DMS53 treated with DMSO at 0.1 percent for 48 hours (cell line): ENCODE results near the gene TSC22D2.
"Not testable (repeated sequence)": the region's sequence is repeated elsewhere in the genome, so short reads cannot be mapped to it uniquely, and the experiment has no call there.

Experiments
- DNase-seq: peaks from one replicate; lab custom pipeline; 2025; ENCODE audit not compliant: unreplicated experiment; lab: John Stamatoyannopoulos, UW

The TSC22D2 gene

DNA sequence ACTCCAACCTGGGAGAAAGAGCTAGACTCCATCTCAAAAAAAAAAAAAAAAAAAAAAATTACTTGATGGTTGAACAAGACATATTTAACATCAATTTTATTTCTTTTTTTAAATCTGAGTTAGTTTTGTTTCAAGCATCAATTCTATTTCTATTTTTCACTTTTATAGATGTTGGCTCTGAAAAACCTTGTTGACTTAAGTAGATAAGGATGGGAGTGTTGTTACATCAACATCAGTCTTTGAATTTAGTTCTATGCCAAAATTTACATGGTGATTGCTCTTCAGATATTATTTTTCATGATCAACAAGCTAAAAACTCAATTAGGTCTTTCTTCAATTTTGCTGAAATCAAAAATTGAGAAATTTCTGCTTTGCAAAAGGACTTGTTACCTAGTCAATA, 71.3 kb downstream of the TSC22D2 start:
- DNase-seq: no peak

DNA sequence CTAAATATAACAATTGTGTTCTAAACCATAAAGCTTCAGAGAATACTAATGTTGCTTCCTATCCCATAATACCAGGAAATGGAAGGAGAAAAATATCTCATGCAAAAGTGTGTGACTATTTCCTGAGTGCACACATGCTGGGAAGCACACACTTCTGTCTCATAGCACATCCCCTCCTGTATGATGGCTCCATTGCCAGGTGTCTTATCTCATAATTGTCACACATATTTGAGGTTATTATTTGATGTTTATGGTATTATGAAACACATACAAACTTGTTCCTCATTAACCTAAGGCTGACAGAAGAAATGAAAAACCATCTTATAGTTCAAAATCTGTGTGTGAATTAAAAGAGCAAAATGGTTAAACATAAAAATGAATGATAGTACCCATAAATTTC, 72.8 kb downstream of the TSC22D2 start:
- no peak for DNase-seq

DNA sequence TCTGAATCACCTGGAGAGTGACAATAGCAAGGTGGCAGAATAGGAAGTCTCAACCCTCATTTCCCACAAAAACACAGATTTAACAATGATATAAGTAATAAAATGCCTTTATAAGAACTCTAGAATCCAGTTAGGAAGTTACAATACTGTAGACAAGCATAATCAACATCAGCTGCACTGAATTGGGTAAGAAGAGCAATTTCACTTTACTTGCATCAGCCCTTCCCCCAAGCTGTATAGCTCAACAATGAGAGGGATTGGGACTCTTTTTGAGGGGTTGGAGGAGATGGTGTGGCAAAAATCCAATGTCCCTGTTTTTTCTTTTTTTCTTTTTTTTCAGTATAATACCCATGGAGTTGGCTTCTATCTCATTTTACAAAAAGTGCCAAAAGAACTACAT, 75.1 kb downstream of the TSC22D2 start:
- no peak for DNase-seq

DNA sequence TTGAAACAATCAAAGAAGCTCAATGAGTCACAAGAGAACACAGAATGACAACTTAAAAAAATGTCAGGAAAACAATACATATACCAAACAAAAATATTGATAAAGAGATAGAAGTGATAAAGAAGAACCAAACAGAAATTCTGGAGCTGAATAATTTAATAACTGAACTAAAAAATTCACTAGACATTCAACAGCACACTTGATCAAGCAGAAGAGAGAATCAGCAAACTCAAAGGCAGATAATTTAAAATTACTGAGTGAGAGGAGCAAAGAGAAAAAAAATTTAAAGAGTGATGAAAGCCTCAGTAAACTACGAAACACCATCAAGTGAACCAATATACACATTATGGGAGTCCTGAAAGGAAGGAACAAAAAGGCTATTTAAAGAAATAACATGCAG, 76.3 kb downstream of the TSC22D2 start:
- no peak for DNase-seq

DNA sequence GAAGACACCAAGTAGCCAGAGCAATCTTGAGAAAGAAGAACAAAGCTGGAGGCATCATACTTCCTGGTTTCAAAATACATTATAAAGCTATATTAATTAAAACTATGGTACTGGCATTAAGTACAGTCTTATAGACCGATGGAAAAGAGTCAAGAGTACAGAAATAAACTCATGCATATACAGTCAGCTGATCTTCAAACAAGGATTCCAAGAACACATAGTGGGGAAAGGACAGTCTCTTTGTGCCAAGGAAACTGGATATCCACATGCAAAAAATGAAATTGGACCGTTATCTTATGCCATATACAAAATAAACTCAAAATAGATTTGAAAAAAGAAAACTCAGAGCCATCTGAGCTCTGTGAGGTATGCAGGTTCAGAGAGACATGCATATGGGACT, 80.8 kb downstream of the TSC22D2 start:
- no peak for DNase-seq

DNA sequence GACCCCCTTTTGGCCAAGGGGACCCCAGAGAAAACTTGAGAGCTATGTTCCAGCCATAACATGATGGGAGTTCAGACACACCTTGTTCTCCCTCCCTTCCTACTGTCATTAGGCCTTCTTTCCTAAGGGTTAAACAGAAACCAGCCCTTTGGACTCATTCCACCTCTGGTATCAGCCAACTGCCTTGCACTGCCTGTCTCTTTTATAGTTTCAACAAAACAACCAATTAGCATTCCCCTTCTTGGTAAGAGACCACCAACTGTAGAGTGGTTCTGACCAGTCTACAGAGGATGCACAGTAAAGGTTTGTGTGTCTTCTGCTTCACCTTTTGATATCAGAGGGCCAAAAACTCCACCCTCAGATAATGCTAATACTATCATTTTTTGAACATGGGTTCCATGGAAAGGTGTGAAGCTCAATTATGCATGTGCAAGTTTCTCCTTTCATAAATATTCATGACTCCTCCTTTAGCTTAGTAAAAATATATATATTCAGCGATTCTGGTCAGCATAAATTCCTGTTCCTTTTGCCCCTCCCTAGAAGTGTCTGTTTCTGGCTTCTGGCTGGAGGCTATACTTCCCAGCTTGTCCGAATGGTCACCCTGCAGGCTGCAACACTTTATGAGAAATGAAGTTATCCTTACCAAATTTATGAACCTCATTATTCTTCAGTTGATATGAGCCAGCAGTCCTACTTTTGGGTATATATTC, 82.3 kb downstream of the TSC22D2 start:
- no peak for DNase-seq

DNA sequence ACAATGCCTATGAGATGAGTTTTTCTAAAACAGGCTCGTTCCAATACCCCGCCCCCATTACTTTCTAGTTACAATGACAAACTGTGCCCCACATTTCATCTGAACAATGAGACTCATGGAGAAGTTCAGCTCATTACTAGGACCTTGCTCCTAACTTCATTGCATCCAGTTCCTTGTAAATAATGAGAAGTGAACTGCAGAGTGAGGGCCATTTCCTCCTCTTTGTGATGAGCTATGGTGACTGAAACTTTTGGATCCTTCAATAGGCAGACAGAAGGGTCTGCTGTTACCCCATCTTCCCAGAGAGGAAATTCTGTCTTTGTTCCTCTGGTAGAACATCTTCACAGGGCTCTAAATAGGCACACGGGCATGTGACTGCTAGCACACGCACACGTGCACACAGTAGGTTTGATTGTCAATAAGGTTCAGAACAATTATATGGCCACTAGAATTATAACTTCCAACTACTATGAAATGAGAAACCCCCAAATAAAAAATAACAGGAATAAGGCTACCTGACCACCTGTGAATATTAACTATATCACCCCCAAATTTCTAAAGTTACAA, 86.4 kb downstream of the TSC22D2 start:
- no peak for DNase-seq

DNA sequence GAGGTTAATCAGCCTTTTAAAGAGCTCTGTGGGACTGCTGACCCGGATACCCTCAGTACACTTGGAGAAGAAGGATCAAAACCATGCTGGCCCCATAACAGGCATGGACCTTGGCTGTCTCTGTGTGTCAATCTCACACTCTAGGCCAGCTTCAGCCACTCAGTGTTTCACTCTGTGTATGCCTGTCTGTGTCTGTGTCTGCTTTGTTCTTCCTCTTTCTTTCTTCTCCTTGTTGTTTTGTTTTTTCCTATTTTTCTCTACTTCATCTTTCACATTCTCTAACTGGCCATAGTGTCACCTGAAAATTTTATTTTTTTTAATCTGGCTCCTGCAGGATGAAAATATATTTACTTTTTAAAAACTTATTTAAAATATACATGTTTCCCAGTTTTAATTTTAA, 87.1 kb downstream of the TSC22D2 start:
- no peak for DNase-seq

DNA sequence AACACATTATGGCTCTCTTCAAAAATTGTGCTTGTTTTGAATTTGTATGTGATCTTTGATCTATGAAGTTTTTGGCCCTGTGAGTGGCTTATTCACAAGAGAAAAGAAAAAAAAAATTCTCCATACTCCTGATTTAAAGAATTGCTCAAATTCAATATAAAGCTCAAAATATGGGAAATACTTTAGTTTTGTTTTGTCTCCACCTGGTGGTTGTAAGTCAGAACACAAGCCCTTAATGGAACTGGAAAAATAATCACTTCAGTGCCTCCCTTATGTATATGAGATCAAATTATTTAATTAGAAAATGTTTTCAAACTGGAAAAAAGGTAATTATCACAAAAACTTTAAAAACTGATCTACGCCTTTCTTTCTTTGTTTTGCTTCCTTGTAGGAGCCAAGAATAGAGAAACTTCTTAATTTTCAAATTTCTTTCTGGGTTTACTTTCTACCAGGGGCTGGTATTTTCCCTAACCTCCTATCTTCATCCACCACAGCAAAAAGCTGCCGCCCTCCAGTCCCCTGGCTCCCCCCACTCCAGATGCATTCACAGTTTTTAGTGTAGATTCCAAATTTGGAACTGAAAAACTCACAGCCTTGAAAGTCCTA, 87.6 kb downstream of the TSC22D2 start:
- peak; percentile 35 for DNase-seq

DNA sequence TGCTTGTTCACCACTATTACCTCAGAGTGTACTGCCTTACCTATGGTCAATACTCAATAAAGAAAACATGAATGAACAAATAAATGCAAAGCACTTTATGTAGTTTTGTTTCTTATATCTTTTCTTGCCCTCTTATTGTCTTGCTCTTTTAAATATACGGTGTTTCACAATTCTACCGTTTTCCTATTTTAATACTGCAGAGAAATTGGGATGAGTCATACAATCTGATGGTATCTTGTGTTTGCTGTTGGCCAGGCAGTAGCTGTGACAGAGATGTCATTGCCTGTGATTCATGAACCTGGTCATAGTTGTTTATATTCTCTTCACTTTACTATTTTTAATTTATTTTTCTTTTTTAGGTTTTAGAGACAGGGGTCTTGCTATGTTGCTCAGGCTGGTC, 89.9 kb downstream of the TSC22D2 start:
- DNase-seq: no peak

DNA sequence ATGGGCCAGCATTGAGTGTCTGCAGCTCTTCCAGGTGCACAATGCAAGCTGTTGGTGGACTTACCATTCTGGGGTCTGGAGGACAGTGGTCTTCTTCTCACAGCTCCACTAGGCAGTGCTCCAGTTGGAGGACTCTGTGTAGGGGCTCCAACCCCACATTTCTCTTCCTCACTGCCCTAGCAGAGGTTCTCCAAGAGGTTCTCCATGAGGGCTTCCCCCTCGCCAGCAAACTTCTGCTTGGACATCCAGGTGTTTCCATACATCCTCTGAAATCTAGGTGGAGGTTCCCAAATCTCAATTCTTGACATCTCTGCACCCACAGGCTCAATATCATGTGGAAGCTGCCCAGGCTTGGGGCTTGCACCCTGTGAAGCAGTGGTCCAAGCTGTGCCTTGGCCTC, 92.9 kb downstream of the TSC22D2 start:
- not testable (repeated sequence) for DNase-seq

DNA sequence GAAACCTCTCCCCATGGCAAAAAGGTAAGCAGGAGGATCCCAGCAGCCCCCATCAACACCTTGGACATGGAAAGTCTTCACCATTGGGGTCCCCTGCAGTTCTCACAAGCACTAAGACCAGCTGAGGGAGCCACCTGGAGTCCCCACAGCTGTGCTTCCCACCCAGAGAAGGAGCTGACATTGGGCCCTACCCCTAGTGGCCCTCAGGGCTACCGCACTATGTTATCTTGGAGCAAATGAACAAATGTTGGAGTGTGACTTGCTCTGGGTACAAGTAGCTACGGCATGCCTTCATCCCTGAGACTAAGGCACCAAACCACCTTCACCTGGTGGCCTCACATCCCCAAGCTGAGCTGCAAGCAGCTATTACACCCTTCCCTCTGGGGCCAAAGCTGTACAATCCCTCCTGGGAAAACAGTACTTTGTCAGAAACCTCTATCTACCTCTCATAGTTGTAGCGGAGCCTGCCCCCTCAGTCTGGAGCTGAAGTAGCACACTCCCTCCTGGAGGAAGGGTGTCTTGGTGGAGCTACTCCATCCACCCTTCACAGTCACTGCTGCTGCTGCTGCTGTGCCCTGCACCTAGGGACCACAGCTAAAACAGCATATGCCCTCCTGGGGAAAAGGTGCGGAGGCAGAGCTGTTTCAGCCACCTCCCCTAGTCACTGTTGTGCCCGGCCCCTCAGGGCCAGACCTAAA, 95.5 kb downstream of the TSC22D2 start:
- no peak for DNase-seq

DNA sequence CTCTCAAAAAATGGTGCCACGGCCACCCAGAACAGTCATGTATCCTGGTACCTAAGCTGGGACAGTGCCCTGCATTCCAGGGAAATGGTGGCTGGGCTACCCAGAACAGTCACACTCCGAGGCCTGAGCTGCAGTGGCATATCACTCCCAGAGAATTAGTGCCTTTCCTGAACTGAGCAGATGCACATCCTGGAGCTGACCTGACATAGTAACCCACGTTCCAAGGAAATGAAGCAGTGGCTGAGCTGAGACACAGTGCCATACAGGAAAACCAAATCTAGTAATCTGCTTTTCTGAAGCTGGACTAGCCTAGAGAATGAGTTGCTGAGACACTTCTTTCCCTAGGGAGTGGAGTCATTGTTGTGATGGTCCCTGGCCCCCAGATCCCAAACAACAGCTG, 96.4 kb downstream of the TSC22D2 start:
- DNase-seq: no peak

DNA sequence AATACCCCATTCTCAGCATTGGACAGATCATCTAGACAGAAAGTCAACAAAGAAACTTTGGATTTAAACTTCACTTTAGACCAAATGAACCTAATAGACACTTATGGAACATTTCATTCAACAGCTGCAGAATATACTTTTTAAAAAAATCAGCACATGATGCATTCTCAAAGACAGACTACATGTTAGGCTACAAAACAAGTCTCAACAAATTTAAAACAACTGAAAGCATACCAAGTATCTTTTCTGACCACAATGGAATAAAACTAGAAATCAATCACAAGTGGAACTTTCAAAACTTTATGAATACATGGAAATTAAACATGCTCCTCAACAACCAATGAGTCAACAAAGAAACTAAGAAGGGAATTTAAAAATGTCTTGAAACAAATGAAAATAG, 100.3 kb downstream of the TSC22D2 start:
- DNase-seq: no peak

DNA sequence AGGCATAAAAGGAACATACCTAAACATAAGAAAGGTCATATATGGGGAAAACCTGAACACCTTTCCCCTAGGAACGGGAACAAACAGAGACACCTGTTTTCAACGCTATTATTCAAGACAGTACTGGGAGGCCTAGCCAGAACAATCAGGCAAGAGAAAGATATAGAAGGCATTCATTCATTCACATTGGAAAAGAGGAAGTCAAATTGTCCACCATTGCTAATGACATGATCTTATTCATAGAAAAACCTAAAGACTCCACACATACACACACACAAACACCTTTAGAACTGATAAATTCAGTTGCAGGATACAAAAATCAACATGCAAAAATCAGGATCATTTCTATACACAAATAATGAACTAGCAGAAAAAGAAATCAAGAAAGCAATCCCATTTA, 101.7 kb downstream of the TSC22D2 start:
- DNase-seq: no peak

DNA sequence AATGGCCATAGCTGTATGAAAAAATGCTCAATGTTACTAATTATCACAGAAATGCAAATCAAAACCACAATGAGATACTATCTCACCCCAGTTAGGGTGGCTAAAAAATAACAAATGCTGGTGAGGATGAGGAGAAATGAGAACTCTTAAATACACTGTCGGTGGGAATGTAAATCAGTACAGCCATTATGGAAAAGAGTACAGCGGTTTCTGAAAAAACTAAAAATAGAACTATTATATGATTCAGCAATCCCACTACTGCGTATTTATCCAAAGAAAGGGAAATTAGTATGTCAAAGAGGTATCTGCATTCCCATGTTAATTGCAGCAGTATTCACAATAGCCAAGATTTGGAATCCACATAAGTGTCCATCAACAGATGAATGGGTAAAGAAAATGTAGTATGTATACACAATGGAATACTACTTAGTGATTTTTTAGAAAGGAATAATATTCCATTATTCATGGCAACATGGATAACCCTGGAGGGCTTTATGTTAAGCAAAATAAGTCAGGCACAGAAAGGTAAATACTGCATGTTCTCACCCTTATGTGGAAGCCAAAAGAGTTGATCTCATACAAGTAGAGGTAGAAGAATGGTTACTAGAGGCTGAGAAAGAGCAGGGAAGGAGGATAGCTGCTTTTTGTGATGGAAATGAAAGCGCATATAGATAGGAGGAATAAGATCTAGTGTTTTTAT, 103.2 kb downstream of the TSC22D2 start:
- DNase-seq: no peak

DNA sequence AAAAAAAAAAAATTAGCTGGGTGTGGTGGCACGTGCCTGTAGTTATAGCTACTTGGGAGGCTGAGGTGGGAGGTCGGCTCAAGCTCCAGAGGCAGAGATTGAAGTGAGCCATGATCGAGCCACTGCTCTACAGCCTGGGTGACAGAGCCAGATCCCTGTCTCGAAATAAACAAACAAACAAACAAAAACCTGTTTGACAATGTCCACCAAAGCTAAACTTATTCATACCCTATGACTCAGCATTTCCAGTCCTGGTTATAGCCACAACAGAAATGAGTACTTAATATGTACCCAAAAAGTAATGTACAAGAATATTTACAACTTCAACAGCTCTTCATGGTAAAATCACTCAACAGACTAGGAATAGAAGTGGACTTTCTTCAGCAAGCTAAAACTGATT, 107.1 kb downstream of the TSC22D2 start:
- DNase-seq: no peak
